Endothelial cell (in vitro differentiated cells): ENCODE results near the gene SNTA1. TPM values are rescaled to one million over a fixed set of nuclear protein-coding genes. Genes with fewer than 3 reads are reported as not detected.

Source experiments
- DNase-seq: peaks from one replicate; pipeline ENCODE4 v3.0.0; 2021; ENCODE audit warnings: low spot score
- H3K27ac Mint-ChIP-seq: one replicate; pipeline ENCODE4 v1.8.0; 2021; ENCODE audit warnings: mixed read lengths, inconsistent platforms; ENCODE audit not compliant: unreplicated experiment
- H3K27me3 Mint-ChIP-seq: one replicate; pipeline ENCODE4 v1.8.0; 2021; ENCODE audit warnings: mild to moderate bottlenecking, moderate library complexity, mixed read lengths, inconsistent platforms; ENCODE audit not compliant: unreplicated experiment
- H3K36me3 Mint-ChIP-seq: one replicate; pipeline ENCODE4 v1.8.0; 2021; ENCODE audit warnings: mild to moderate bottlenecking, low read depth, mixed read lengths, inconsistent platforms; ENCODE audit not compliant: unreplicated experiment
- H3K4me1 Mint-ChIP-seq: one replicate; pipeline ENCODE4 v1.8.0; 2021; ENCODE audit warnings: mild to moderate bottlenecking, mixed read lengths, inconsistent platforms; ENCODE audit not compliant: unreplicated experiment
- H3K4me3 Mint-ChIP-seq: one replicate; pipeline ENCODE4 v1.8.0; 2021; ENCODE audit warnings: mild to moderate bottlenecking, mixed read lengths, inconsistent platforms; ENCODE audit not compliant: unreplicated experiment
- H3K9me3 Mint-ChIP-seq: one replicate; pipeline ENCODE4 v1.8.0; 2021; ENCODE audit warnings: mixed read lengths, inconsistent platforms; ENCODE audit not compliant: unreplicated experiment
- CTCF ChIP-seq: fragments of 200-600 bp; sonication (generic); IDR thresholded peaks from one replicate; pipeline ENCODE4 v1.5.0; 2021; ENCODE audit warnings: antibody characterized with exemption; ENCODE audit not compliant: unreplicated experiment
- total RNA-seq: library from RNA; stranded (reverse); fragmentation: NEBNext Ultra II Directional; extraction: Animal tissue kit (Norgen Biotek cat#: 25700); gene quantifications from one replicate; pipeline ENCODE4 v1.2.1, GENCODE V29; 2021; ENCODE audit not compliant: unreplicated experiment

Gene SNTA1
- total RNA-seq, 1 donor from 2014 or later, result 1.6 TPM

- Mint-ChIP-seq H3K9me3 (no peaks in the 10 kb centered on the region), H3K27ac (no peak overlapping the region), H3K36me3 (no peaks in the 10 kb centered on the region), H3K4me3 (no peak overlapping the region), H3K27me3 (peaks cover 8% of the 10 kb centered on the region), H3K4me1 (no peaks in the 10 kb centered on the region)
- no peak for DNase-seq
- TF ChIP-seq CTCF, result no peak
Observed at GRCh38 chr20:33477386-33478234, 34.0 kb upstream of the SNTA1 start.

- Mint-ChIP-seq H3K36me3 (no peaks in the 10 kb centered on the region), H3K4me1 (no peaks in the 10 kb centered on the region), H3K9me3 (no peaks in the 10 kb centered on the region), H3K27me3 (peaks cover 8% of the 10 kb centered on the region), H3K4me3 (no peak overlapping the region), H3K27ac (no peak overlapping the region)
- DNase-seq, result no peak
- TF ChIP-seq CTCF, result no peak
Observed at GRCh38 chr20:33475381-33476152, 32.0 kb upstream of the SNTA1 start.

GRCh38 chr20:33474963-33475362, 31.4 kb upstream of the SNTA1 start:
- peaks cover 8% of the 10 kb centered on the region for H3K27me3 Mint-ChIP-seq
- TF ChIP-seq CTCF, result no peak
- no peaks in the 10 kb centered on the region for H3K4me1 Mint-ChIP-seq
- no peaks in the 10 kb centered on the region for H3K9me3 Mint-ChIP-seq
- no peak overlapping the region for H3K27ac Mint-ChIP-seq
- H3K36me3 Mint-ChIP-seq, result no peaks in the 10 kb centered on the region
- DNase-seq, result no peak
- no peak overlapping the region for H3K4me3 Mint-ChIP-seq

GRCh38 chr20:33474097-33474873, 30.7 kb upstream of the SNTA1 start:
- H3K36me3 Mint-ChIP-seq, result no peaks in the 10 kb centered on the region
- peaks cover 8% of the 10 kb centered on the region for H3K27me3 Mint-ChIP-seq
- no peaks in the 10 kb centered on the region for H3K4me1 Mint-ChIP-seq

More at GRCh38 chr20:33474097-33474873, 30.7 kb upstream of the SNTA1 start:
- DNase-seq, result no peak
- H3K4me3 Mint-ChIP-seq, result no peak overlapping the region
- TF ChIP-seq CTCF, result no peak
- H3K27ac Mint-ChIP-seq, result no peak overlapping the region
- H3K9me3 Mint-ChIP-seq, result no peaks in the 10 kb centered on the region
